HG03521 (cell line): ENCODE measurements around the gene SALL3.

Source experiments
- ATAC-seq: cut with Tn5 transposase; IDR thresholded peaks from one replicate; pipeline ENCODE4 v1.9.1; 2021; ENCODE audit warnings: mild to moderate bottlenecking, moderate library complexity; ENCODE audit not compliant: unreplicated experiment

Gene SALL3

GRCh38 chr18:78980279-78980771, 707 bp downstream of the SALL3 start:
- no peak for ATAC-seq

- ATAC-seq = no peak
Measured at GRCh38 chr18:78980777-78981380, 1.3 kb downstream of the SALL3 start.

- no peak for ATAC-seq
Measured at GRCh38 chr18:78981394-78981831, 1.8 kb downstream of the SALL3 start.

GRCh38 chr18:78981989-78982620, 2.5 kb downstream of the SALL3 start:
- ATAC-seq = no peak

- no peak for ATAC-seq
Measured at GRCh38 chr18:78983512-78983911, 3.9 kb downstream of the SALL3 start.

- no peak for ATAC-seq
Measured at GRCh38 chr18:78984941-78985784, 5.5 kb downstream of the SALL3 start.

GRCh38 chr18:78986018-78986481, 6.4 kb downstream of the SALL3 start:
- no peak for ATAC-seq

- no peak for ATAC-seq
Measured at GRCh38 chr18:78991446-78991845, 11.8 kb downstream of the SALL3 start.

GRCh38 chr18:78992041-78993011, 12.7 kb downstream of the SALL3 start:
- no peak for ATAC-seq

- no peak for ATAC-seq
Measured at GRCh38 chr18:78993014-78993926, 13.7 kb downstream of the SALL3 start.

- no peak for ATAC-seq
Measured at GRCh38 chr18:78994000-78994399, 14.4 kb downstream of the SALL3 start.

GRCh38 chr18:78994531-78994930, 14.9 kb downstream of the SALL3 start:
- no peak for ATAC-seq

- ATAC-seq = no peak
Measured at GRCh38 chr18:78994977-78995582, 15.5 kb downstream of the SALL3 start.

GRCh38 chr18:78995740-78996395, 16.2 kb downstream of the SALL3 start:
- no peak for ATAC-seq

- no peak for ATAC-seq
Measured at GRCh38 chr18:78996741-78997490, 17.3 kb downstream of the SALL3 start.

- no peak for ATAC-seq
Measured at GRCh38 chr18:78998371-78999071, 18.9 kb downstream of the SALL3 start.

GRCh38 chr18:78999939-79000338, 20.3 kb downstream of the SALL3 start:
- ATAC-seq = no peak
